Karpas-422 (cell line): Measurements from ENCODE around the gene LCNL1. TPM values are rescaled to one million over a fixed set of nuclear protein-coding genes. Genes with fewer than 3 reads are reported as not detected.

ENCODE experiments used
- DNase-seq: peaks from one replicate; pipeline ENCODE4 v3.0.0-alpha.2; 2015
- H2AFZ ChIP-seq: fragments of 200-600 bp; sonication (generic); 2 replicates; pipeline ENCODE4 v1.6.1; 2014; ENCODE audit warnings: antibody characterized with exemption, low read length, mixed read lengths
- H3K27ac ChIP-seq: fragments of 200-600 bp; sonication (generic); 2 replicates; pipeline ENCODE4 v1.5.1; 2014; ENCODE audit warnings: mild to moderate bottlenecking, low read length, moderate library complexity
- H3K27me3 ChIP-seq: fragments of 200-600 bp; sonication (generic); 2 replicates; pipeline ENCODE4 v1.6.1; 2014; ENCODE audit warnings: low read length, mixed read lengths
- H3K36me3 ChIP-seq: fragments of 200-600 bp; sonication (generic); 2 replicates; pipeline ENCODE4 v1.6.1; 2014; ENCODE audit warnings: low read length, mixed read lengths; ENCODE audit not compliant: insufficient read depth
- H3K4me1 ChIP-seq: fragments of 200-600 bp; sonication (generic); 2 replicates; pipeline ENCODE4 v1.6.1; 2014; ENCODE audit warnings: mild to moderate bottlenecking, low read length, mixed read lengths
- H3K4me2 ChIP-seq: fragments of 200-600 bp; sonication (generic); 2 replicates; pipeline ENCODE4 v1.6.1; 2014; ENCODE audit warnings: low read length, low read depth, mild to moderate bottlenecking; ENCODE audit not compliant: poor library complexity, severe bottlenecking
- H3K4me3 ChIP-seq: fragments of 200-600 bp; sonication (generic); 2 replicates; pipeline ENCODE4 v1.5.1; 2014; ENCODE audit warnings: mild to moderate bottlenecking, antibody characterized with exemption, low read length, mixed read lengths
- H3K79me2 ChIP-seq: fragments of 200-600 bp; sonication (generic); 2 replicates; pipeline ENCODE4 v1.6.1; 2014; ENCODE audit warnings: mild to moderate bottlenecking, low read length, mixed read lengths
- H3K9ac ChIP-seq: fragments of 200-600 bp; sonication (generic); 2 replicates; pipeline ENCODE4 v1.6.0; 2014; ENCODE audit warnings: low read length
- H3K9me2 ChIP-seq: fragments of 200-600 bp; sonication (generic), shearing (Covaris generic); replicated peaks from 2 replicates; pipeline ENCODE4 v1.6.0; 2014; ENCODE audit warnings: mild to moderate bottlenecking, low read length, moderate library complexity; ENCODE audit not compliant: insufficient read depth
- H3K9me3 ChIP-seq: fragments of 300-700, 200-600 bp; sonication (generic); 2 replicates; pipeline ENCODE4 v1.6.1; 2014; ENCODE audit warnings: low read length, mixed read lengths
- H4K20me1 ChIP-seq: fragments of 200-600 bp; sonication (generic); 2 replicates; pipeline ENCODE4 v1.6.1; 2014; ENCODE audit warnings: mild to moderate bottlenecking, antibody characterized with exemption, low read length, low read depth; ENCODE audit not compliant: insufficient read depth
- total RNA-seq: library from RNA; depleted of rRNA; stranded (reverse); fragments of >200 nt; shearing (Covaris generic); gene quantifications from 2 replicates; pipeline ENCODE4 v1.2.3, GENCODE V29; 2014; ENCODE audit warnings: low replicate concordance

LCNL1 gene
- total RNA-seq, 1 experiment from 2014 or later: not detected

DNA sequence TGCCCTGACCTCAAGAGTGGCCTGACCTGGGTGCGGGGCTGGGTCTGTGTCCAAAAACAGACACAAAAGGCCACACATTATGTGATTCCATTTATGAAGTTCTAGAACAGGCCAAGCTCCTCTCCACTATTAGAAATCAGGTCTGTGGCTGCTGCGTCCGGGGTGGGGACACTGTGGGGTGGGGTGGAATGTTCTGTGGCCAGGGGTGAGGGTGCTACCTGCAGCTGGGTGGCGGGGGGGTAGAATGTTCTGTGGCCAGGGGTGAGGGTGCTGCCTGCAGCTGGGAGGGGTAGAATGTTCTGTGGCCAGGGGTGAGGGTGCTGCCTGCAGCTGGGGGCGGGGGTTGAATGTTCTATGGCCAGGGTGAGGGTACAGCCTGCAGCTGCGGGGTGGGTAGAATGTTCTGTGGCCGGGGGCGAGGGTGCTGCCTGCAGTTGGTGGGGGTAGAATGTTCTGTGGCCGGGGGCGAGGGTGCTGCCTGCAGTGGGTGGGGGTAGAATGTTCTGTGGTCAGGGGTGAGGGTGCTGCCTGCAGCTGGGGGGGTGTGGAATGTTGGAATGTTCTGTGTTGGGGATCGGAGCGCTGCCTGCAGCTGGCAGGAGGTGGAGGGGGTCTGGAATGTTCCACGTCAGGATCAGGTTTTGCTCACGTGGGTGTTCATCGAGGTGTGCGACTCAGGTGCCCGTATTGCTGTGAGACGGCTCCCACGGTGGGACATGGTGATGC, 22.4 kb upstream of the LCNL1 start:
- H3K4me3 ChIP-seq: no peak overlapping the region
- H3K36me3 ChIP-seq: no peaks in the 10 kb centered on the region
- DNase-seq: no peak
- H3K79me2 ChIP-seq: no peaks in the 10 kb centered on the region
- no peak overlapping the region for H3K9ac ChIP-seq
- H3K4me2 ChIP-seq: no peak overlapping the region
- H4K20me1 ChIP-seq: 0 out of 2 replicates have a peak, but pooled peaks cover 3% of the 10 kb centered on the region
- H3K9me2 ChIP-seq: no peaks in the 10 kb centered on the region
- H3K4me1 ChIP-seq: no peaks in the 10 kb centered on the region
- H2AFZ ChIP-seq: no peak overlapping the region
- no peaks in the 10 kb centered on the region for H3K9me3 ChIP-seq
- H3K27me3 ChIP-seq: no peaks in the 10 kb centered on the region
- H3K27ac ChIP-seq: no peak overlapping the region

DNA sequence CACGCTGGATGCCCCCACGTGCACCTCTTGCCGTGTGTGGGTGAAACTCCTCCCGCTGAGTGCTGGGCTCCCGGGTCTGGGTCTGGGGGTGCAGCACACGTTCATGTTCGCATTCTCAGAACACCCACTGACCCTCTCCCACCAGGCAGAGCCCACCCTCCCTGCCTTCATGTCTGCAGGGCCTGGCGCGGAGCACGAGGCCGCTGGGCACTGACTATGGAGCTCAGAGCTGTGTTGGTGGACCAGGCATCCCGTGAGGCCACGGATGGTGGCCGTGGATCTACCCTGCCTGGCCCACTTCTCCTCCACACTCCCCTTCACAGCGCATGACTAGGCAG, 21.9 kb upstream of the LCNL1 start:
- Histone ChIP-seq H3K36me3 (no peaks in the 10 kb centered on the region), H2AFZ (no peak overlapping the region), H3K9ac (no peak overlapping the region), H3K27me3 (no peaks in the 10 kb centered on the region), H3K79me2 (no peaks in the 10 kb centered on the region), H3K4me1 (no peaks in the 10 kb centered on the region), H3K4me3 (no peak overlapping the region), H3K4me2 (no peak overlapping the region), H3K9me3 (no peaks in the 10 kb centered on the region), H4K20me1 (0 out of 2 replicates have a peak, but pooled peaks cover 3% of the 10 kb centered on the region), H3K27ac (no peak overlapping the region), H3K9me2 (no peaks in the 10 kb centered on the region)
- DNase-seq: no peak

GRCh38 chr9:136961279-136962065, 21.3 kb upstream of the LCNL1 start:
- no peaks in the 10 kb centered on the region for H3K9me3 ChIP-seq
- H3K36me3 ChIP-seq: no peaks in the 10 kb centered on the region
- no peak overlapping the region for H3K4me3 ChIP-seq
- H3K4me2 ChIP-seq: no peak overlapping the region
- no peak for DNase-seq
- no peaks in the 10 kb centered on the region for H3K79me2 ChIP-seq
- H3K27ac ChIP-seq: no peak overlapping the region
- no peak overlapping the region for H3K9ac ChIP-seq
- H3K9me2 ChIP-seq: no peaks in the 10 kb centered on the region
- H2AFZ ChIP-seq: no peak overlapping the region
- no peaks in the 10 kb centered on the region for H3K4me1 ChIP-seq
- 0 out of 2 replicates have a peak, but pooled peaks cover 3% of the 10 kb centered on the region for H4K20me1 ChIP-seq
- H3K27me3 ChIP-seq: no peaks in the 10 kb centered on the region

DNA sequence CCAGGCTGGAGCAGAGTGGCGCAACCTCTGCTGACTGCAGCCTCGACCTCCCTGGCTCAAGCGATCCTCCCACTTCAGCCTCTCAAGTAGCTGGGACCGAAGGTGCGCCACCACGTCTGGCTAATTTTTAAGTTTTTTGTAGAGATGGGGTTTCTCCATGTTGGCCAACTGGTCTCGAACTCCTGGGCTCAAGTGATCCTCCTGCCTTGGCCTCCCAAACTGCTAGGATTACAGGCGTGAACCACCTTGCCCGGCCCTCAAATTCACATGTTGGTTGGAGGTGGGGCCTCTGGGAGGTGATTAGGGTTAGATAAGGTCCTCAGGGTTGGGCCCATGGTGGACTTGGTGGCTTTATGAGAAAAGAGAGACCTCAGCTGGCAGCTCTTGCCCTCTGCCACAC, 20.6 kb upstream of the LCNL1 start:
- Histone ChIP-seq H3K27ac (no peak overlapping the region), H3K9me3 (no peaks in the 10 kb centered on the region), H3K9ac (no peak overlapping the region), H3K4me1 (no peaks in the 10 kb centered on the region), H3K4me2 (no peak overlapping the region), H3K36me3 (no peaks in the 10 kb centered on the region), H2AFZ (no peak overlapping the region), H3K9me2 (no peaks in the 10 kb centered on the region), H3K79me2 (no peaks in the 10 kb centered on the region), H3K4me3 (no peak overlapping the region), H4K20me1 (0 out of 2 replicates have a peak, but pooled peaks cover 3% of the 10 kb centered on the region), H3K27me3 (no peaks in the 10 kb centered on the region)
- DNase-seq: no peak

DNA sequence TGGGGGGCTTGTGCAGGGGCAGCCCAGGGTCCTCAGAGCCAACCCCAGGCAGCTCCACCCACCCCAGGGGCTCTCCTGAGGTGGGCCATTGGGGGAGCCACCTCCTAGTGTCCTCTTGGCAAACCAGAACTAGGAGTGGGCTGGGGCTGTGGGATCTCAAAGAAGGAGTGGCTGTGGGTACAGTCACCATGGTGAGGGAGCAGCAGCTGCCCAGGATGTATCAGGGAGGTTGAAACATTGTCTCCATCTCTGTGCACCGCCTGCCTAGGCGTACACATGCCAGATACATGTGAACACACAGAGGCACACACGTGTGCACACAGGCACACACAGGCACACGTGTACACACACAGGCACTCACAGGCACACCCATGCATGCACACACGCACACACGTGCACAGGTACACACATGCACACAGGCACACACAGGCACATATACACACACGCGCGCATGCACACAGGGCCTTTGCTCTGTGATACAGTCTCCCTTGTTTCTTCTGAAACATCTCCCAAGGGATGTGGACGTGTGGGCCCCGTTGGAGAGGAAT, 20.0 kb upstream of the LCNL1 start:
- Histone ChIP-seq H3K36me3 (no peaks in the 10 kb centered on the region), H3K4me3 (no peak overlapping the region), H3K27me3 (no peaks in the 10 kb centered on the region), H3K9me3 (no peaks in the 10 kb centered on the region), H3K27ac (no peak overlapping the region), H3K9ac (no peak overlapping the region), H3K79me2 (no peaks in the 10 kb centered on the region), H4K20me1 (0 out of 2 replicates have a peak, but pooled peaks cover 3% of the 10 kb centered on the region), H3K9me2 (no peaks in the 10 kb centered on the region), H3K4me1 (no peaks in the 10 kb centered on the region), H3K4me2 (no peak overlapping the region), H2AFZ (no peak overlapping the region)
- DNase-seq: no peak

DNA sequence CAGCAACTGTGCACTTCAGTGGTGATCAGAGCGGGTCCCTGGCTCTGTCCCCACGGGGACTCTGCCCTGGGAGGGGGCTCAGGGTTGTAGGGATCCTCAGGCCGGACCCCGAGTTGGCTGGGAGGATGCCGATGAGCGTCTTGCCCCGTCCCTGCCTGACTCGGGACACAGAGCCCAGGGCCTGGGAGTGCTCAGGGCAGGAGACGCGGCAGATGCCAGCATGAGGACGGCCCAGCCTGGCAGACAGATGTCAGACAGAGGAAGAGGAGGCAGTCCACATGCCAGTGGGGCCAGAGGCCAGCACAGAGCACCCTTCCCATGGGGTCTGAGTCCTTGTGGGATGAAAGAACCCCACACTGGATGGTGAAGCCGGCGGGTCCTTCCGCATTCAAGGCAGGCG, 19.5 kb upstream of the LCNL1 start:
- no peak for DNase-seq
- Histone ChIP-seq H3K4me1 (no peaks in the 10 kb centered on the region), H3K9me2 (no peaks in the 10 kb centered on the region), H2AFZ (no peak overlapping the region), H3K79me2 (no peaks in the 10 kb centered on the region), H3K9me3 (no peaks in the 10 kb centered on the region), H3K4me3 (no peak overlapping the region), H3K4me2 (no peak overlapping the region), H3K9ac (no peak overlapping the region), H3K36me3 (no peaks in the 10 kb centered on the region), H4K20me1 (0 out of 2 replicates have a peak, but pooled peaks cover 3% of the 10 kb centered on the region), H3K27ac (no peak overlapping the region), H3K27me3 (no peaks in the 10 kb centered on the region)

DNA sequence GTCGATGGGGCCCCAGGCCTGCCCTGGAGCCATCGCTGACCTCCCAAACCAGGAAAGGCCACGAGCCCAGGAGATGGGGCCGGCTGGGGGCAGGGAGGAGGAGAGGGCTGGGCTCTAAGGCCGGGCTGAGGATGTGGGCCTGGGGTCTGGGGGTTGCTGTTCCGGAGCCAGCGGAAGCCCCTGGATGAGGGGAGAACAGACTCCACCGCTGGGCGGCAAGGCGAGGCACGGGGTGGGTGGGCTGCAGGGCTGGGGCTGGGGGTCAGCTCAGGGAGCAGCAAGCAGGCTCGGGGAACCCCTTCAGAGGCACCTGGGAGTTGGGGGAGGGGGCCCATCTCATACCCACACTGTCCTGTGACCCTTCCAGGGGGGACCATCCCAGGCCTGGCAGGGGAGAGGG, 19.0 kb upstream of the LCNL1 start:
- Histone ChIP-seq H3K4me2 (no peak overlapping the region), H3K36me3 (no peaks in the 10 kb centered on the region), H4K20me1 (0 out of 2 replicates have a peak, but pooled peaks cover 3% of the 10 kb centered on the region), H3K27me3 (no peaks in the 10 kb centered on the region), H3K79me2 (no peaks in the 10 kb centered on the region), H2AFZ (no peak overlapping the region), H3K9me3 (no peaks in the 10 kb centered on the region), H3K9ac (no peak overlapping the region), H3K27ac (no peak overlapping the region), H3K9me2 (no peaks in the 10 kb centered on the region), H3K4me1 (no peaks in the 10 kb centered on the region), H3K4me3 (no peak overlapping the region)
- no peak for DNase-seq

DNA sequence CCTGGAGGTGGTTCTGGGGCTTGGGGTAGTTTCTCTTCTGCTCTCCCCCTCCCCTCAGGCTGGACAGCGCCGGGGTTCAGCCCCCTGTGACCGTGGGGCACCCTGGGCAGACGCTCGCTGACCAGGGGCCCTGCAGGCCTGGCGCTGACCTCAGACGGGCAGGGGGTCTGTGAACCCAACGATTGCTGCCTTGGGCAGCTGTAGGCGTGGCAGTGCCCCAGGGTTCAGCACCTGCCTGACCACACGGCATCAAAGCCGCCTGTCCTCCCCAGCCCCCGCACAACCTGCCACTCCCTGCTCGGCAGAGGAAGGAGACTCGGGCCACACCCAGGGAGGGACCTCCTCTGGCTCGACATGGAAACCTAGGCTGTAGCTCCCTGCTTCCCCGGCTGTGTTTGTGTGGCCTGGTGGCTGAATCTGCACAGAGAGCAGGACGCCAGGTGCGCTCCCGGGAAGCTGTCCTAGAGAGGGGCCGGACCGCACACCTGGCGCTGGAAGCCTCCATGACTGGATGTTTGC, 18.6 kb upstream of the LCNL1 start:
- Histone ChIP-seq H2AFZ (no peak overlapping the region), H3K79me2 (no peaks in the 10 kb centered on the region)

More for the DNA sequence above, 18.6 kb upstream of the LCNL1 start:
- Histone ChIP-seq H3K4me2 (no peak overlapping the region), H3K9me2 (no peaks in the 10 kb centered on the region), H3K27me3 (no peaks in the 10 kb centered on the region), H3K9ac (no peak overlapping the region), H3K4me1 (no peaks in the 10 kb centered on the region), H3K36me3 (no peaks in the 10 kb centered on the region), H3K4me3 (no peak overlapping the region), H4K20me1 (0 out of 2 replicates have a peak, but pooled peaks cover 3% of the 10 kb centered on the region), H3K27ac (no peak overlapping the region), H3K9me3 (no peaks in the 10 kb centered on the region)
- DNase-seq: no peak
